CD4-positive, alpha-beta T cell treated with Interleukin-6 for 4 hours (primary cell): Measurements from ENCODE around the gene NUDT8.
"Not testable (repeated sequence)": the region's sequence is repeated elsewhere in the genome, so short reads cannot be mapped to it uniquely, and the experiment has no call there.

ENCODE experiments used
- DNase-seq: peaks from one replicate; pipeline ENCODE4 v3.0.0-alpha.2; 2020; ENCODE audit warnings: mixed read lengths

Gene NUDT8

GRCh38 chr11:67627441-67627811 lies 2.3 kb downstream of the NUDT8 start:
- DNase-seq, result no peak

- no peak for DNase-seq
These were observed 2.8 kb downstream of the NUDT8 start for GRCh38 chr11:67626970-67627369.

GRCh38 chr11:67626131-67626833 lies 3.5 kb downstream of the NUDT8 start:
- DNase-seq, result not testable (repeated sequence)

DNA sequence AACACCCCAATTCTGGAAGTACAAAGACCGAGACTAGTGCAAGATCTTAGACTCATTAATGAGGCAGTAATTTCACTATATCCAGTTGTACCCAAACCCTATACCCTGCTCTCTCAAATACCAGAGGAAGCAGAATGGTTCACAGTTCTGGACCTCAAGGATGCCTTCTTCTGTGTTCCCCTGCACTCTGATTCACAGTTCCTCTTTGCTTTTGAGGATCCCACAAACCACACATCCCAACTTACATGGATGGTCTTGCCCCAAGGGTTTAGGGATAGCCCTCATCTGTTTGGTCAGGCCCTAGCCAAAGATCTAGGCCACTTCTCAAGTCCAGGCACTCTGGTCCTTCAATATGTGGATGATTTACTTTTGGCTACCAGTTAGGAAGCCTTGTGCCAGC lies 5.9 kb downstream of the NUDT8 start:
- DNase-seq, result not testable (repeated sequence)

- DNase-seq, result not testable (repeated sequence)
These were observed 6.8 kb downstream of the NUDT8 start for GRCh38 chr11:67622905-67623304.

GRCh38 chr11:67621928-67622327 lies 7.8 kb downstream of the NUDT8 start:
- not testable (repeated sequence) for DNase-seq

- not testable (repeated sequence) for DNase-seq
These were observed 9.1 kb downstream of the NUDT8 start for GRCh38 chr11:67620621-67621020.

- not testable (repeated sequence) for DNase-seq
These were observed 9.8 kb downstream of the NUDT8 start for GRCh38 chr11:67619683-67620618.

- not testable (repeated sequence) for DNase-seq
These were observed 10.7 kb downstream of the NUDT8 start for GRCh38 chr11:67618901-67619659.

- DNase-seq, result no peak
These were observed 12.3 kb downstream of the NUDT8 start for GRCh38 chr11:67617243-67617953.

- DNase-seq, result no peak
These were observed 13.1 kb downstream of the NUDT8 start for GRCh38 chr11:67616431-67617242.

GRCh38 chr11:67615728-67616430 lies 13.9 kb downstream of the NUDT8 start:
- peak; percentile 45 for DNase-seq

DNA sequence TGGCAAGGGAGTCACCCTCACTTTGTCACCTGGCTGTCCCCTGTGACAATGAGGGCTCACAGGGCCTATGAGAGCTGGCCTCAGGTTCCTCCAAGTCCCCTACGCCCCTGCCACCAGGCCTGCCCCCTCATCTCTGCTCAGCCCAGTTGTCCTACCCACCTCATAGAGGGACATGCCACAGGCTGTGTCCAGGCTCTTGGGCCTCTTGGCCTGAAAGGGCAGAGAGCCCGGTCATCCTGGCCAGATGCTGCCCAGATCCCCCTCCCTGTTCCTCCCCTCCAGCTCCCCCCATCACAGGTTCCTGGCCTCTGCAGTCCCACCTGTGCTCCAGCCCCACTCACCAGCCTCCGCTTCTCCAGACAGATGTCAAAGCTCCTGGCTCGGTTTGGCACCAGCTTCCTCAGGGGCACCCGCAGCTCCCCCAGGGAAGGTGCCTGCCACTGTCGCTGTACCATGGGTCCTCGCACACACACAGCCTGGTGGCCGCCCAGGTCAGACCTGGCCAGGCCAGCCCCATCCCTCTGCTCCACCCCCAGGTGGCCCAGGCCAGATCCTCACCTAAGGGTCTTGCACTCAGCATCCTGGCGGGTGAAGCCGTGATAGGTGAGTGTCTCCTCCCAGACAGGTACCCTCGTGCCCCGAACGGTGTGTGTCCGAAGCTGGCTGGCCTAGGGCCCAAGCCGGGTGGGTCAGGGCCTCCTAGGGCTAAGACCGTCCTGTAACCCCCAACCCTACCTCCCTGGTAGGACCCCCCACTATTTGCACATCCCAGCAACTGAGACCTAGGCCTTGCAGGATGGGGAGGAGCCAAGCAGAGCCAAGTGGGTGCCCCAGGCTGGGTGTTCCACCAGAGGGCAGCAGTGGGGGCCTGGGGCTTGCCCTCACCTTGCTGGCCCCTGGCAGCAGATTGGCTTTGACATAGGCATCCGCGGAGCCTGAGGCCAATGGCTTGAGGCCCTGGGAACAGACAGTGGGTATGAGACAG lies 14.7 kb downstream of the NUDT8 start:
- peak; percentile 70 for DNase-seq

DNA sequence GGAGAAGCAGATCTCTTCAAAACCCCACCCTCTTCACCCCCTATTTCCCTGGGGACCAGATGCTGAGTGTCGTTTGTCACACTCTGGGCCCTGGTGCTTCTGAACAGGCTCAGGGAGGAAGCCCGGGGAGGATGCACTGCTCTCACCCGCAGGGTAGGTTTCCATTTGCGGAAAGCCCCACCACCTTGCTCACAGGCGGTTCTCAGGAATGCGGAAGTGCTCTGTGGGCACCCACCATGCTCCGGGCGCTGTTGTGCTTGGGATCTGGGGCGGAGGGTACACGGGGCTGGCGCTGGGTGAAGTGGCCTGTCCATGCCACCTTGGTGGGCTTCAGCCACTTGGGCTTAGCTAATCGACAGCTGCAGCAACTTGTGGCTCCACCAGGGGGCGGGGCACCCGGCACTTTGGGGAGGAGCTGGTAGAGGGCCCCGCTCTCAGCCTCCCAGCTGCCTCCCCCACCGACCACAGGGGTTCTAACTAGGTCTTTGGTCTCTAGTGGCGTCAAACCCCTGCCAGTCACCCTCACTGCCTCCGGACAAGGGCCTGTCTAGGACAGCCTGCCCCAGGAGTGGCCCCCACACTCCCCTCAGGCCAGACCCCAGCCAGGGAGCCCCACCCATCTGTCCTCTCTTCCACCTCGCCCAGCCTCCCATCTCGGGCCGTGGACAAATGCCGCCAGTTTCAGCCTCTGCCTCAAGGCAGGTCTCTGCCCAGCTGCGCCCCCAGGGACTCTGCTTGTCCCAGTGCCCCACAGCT lies 15.6 kb downstream of the NUDT8 start:
- peak; percentile 85 for DNase-seq

DNA sequence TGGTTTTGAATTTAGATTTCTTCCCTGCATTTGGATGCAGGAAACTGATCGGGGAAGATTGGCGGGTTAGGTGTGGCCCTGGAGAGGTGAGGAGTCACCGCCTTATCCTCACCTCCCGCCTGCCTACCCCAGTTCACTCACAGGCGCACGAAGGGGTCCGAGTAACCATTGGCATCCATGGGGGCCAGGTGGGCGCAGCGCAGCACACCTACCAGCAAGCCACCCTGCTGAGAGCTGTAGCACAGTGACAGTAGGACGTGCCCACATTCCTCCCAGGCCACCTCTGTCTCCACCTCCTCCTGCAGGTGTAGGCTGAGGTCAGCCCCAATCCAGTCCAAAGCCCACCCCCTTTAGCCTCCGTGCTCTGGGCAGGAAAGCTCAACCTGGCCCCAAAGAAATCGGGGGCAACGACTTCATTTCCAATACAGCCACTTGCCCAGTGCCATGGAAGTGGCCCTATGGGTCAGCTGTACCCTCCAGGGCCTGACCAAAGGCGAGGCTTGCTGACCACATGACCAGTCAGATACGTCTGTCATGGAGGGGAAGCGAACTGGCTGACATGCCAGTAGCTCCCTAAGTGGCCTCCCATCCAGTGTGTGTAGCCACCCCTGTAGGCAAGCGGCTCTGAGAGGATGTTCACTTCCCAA lies 16.3 kb downstream of the NUDT8 start:
- no peak for DNase-seq

GRCh38 chr11:67612751-67613150 lies 17.0 kb downstream of the NUDT8 start:
- no peak for DNase-seq

DNA sequence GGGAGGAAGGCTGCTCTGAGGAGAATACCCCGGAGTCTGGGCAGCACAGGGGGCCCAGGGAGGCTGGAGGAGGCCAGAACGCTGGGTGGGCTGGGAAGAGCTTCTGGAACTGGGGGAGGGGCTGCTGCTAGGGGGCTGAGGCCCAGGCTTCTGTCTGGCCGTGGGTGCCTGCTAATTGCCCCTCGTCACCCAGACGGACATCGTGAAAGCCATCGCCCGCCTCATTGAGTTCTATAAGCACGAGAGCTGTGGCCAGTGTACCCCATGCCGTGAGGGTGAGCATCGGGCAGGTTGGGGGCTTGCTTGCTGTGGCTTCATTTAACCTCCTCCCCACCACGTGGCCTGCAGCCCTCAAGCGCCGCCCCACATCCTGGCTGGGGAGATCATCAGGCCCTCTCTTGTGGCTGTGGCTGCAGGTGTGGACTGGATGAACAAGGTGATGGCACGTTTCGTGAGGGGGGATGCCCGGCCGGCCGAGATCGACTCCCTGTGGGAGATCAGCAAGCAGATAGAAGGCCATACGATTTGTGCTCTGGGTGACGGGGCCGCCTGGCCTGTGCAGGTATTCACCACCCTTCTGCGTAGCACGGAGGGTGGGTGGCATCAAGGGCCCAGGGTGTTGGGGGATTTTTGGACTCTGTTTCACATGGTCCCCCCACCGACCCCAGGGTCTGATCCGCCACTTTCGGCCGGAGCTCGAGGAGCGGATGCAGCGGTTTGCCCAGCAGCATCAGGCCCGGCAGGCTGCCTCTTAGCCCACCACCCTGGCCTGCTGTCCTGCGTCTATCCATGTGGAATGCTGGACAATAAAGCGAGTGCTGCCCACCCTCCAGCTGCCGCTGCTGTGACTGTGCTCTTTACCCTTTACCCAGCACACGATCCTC lies 17.8 kb downstream of the NUDT8 start:
- DNase-seq, result no peak
